Measurements from ENCODE around the gene MEI1. TPM values are rescaled to one million over a fixed set of nuclear protein-coding genes. Genes with fewer than 3 reads are reported as not detected.

Gene MEI1
- total and polyA plus RNA-seq, 9 of the 15 experiments (the other 6 are each of a cell fraction or from before 2014, with no cell fraction given): 0.08 to 0.68 (median 0.18) TPM; not detected in 2

- TF ChIP-seq ASH1L (IDR thresholded peaks at IDR 0.05; ENCODE audit: borderline replicate concordance, low read depth, partially characterized antibody): no peak
- peak; percentile 84 for TF ChIP-seq SAFB (IDR thresholded peaks at IDR 0.05; ENCODE audit: borderline replicate concordance, low read depth, low read length)
- TF ChIP-seq POLR2G (IDR thresholded peaks at IDR 0.05; ENCODE audit: low read depth, low read length): peak; percentile 39; the same call in 1 of the 2 replicates
- TF ChIP-seq SFPQ (IDR thresholded peaks at IDR 0.05; ENCODE audit: low read depth, low read length): no peak
- peak; percentile 22; the same call in 1 of the 2 replicates for TF ChIP-seq EP400 (IDR thresholded peaks at IDR 0.05)
- no peak for TF ChIP-seq KAT8 (IDR thresholded peaks at IDR 0.05; ENCODE audit: low read depth)
- no peak for TF ChIP-seq E2F8 (IDR thresholded peaks at IDR 0.05; ENCODE audit: low read depth, partially characterized antibody)
- TF ChIP-seq RB1 (IDR thresholded peaks at IDR 0.05; ENCODE audit: low read depth): peak; percentile 75; the same call in 1 of the 2 replicates
- no peak for TF ChIP-seq FOXJ2 (tag; IDR thresholded peaks at IDR 0.05)
- no peak for TF ChIP-seq KDM5B (IDR thresholded peaks at IDR 0.05; ENCODE audit: insufficient replicate concordance, low read depth, low read length)
- TF ChIP-seq STAT5B (CRISPR knock-in tag; IDR thresholded peaks at IDR 0.05): no peak
Measured at GRCh38 chr22:41833369-41834004, 134.2 kb downstream of the MEI1 start (continued).

Measured in K562 (cell line).